Mammary epithelial cell (primary cell): ENCODE results near the gene BAIAP3.

Experiments
- CTCF ChIP-seq, 2 donors: IDR thresholded peaks in 1 of 2; conservative IDR thresholded peaks in 1 of 2; 2 replicates each; pipeline ENCODE4 v1.5.1; 2011 to 2012; ENCODE audit warnings: inconsistent platforms in 2 of 2, low read length in 2 of 2, mild to moderate bottlenecking in 2 of 2, control low read depth in 1 of 2, low read depth in 1 of 2; ENCODE audit not compliant: insufficient read depth in 1 of 2; ENCODE audit errors: extremely low read depth in 1 of 2
- EZH2 ChIP-seq: IDR thresholded peaks from 2 replicates; pipeline ENCODE4 v1.6.1; 2012; ENCODE audit warnings: low read length, inconsistent platforms, borderline replicate concordance

- TF ChIP-seq EZH2 (no peak), CTCF (conservative IDR thresholded peaks at IDR 0.05 in 1 of 2, IDR thresholded peaks at IDR 0.05 in 1 of 2; ENCODE audit: extremely low read depth in 1 of 2, insufficient read depth in 1 of 2, low read depth in 1 of 2, low read length in 2 of 2) (no peak)
Measured at GRCh38 chr16:1285669-1286512, 47.6 kb upstream of the BAIAP3 start.
